GM23248 (cell line): ENCODE data around the gene ZNF681. TPM values are rescaled to one million over a fixed set of nuclear protein-coding genes. Genes with fewer than 3 reads are reported as not detected.

Experiments used
- DNase-seq: peaks from one replicate; pipeline ENCODE4 v3.0.0-alpha.2; 2015
- H2AFZ ChIP-seq: fragments of 200-600 bp; sonication (generic); 2 replicates; pipeline ENCODE4 v1.6.1; 2016; ENCODE audit warnings: antibody characterized with exemption
- H3F3A ChIP-seq: fragments of 200-600 bp; sonication (generic); 2 replicates; pipeline ENCODE4 v1.6.1; 2016; ENCODE audit warnings: mild to moderate bottlenecking, antibody characterized with exemption, mixed run types; ENCODE audit not compliant: insufficient read depth
- H3K27ac ChIP-seq: fragments of 200-600 bp; sonication (generic); 2 replicates; pipeline ENCODE4 v1.5.1; 2016; ENCODE audit warnings: mild to moderate bottlenecking
- H3K27me3 ChIP-seq: fragments of 200-600 bp; sonication (generic); replicated peaks from 2 replicates; pipeline ENCODE4 v1.6.1; 2016; ENCODE audit warnings: mild to moderate bottlenecking; ENCODE audit not compliant: insufficient read depth
- H3K36me3 ChIP-seq: fragments of 200-600 bp; sonication (generic); 2 replicates; pipeline ENCODE4 v1.6.1; 2016; ENCODE audit warnings: low read depth, mild to moderate bottlenecking
- H3K4me1 ChIP-seq: fragments of 200-600 bp; sonication (generic); 2 replicates; pipeline ENCODE4 v1.6.1; 2016; ENCODE audit warnings: mild to moderate bottlenecking; ENCODE audit not compliant: insufficient read depth
- H3K4me2 ChIP-seq: fragments of 200-600 bp; sonication (generic); one replicate; pipeline ENCODE4 v1.6.1; 2016; ENCODE audit warnings: mild to moderate bottlenecking; ENCODE audit not compliant: unreplicated experiment
- H3K4me3 ChIP-seq: fragments of 200-600 bp; sonication (generic); 2 replicates; pipeline ENCODE4 v1.5.1; 2016; ENCODE audit warnings: mild to moderate bottlenecking
- H3K79me2 ChIP-seq: fragments of 200-600 bp; sonication (generic); 2 replicates; pipeline ENCODE4 v1.6.1; 2016; ENCODE audit warnings: mild to moderate bottlenecking; ENCODE audit not compliant: insufficient read depth
- H3K9ac ChIP-seq: fragments of 200-600 bp; sonication (generic); 2 replicates; pipeline ENCODE4 v1.6.1; 2016; ENCODE audit warnings: mild to moderate bottlenecking
- H3K9me2 ChIP-seq: fragments of 200-600 bp; sonication (generic); 2 replicates; pipeline ENCODE4 v1.6.1; 2016; ENCODE audit warnings: mixed run types, mild to moderate bottlenecking, moderate library complexity; ENCODE audit not compliant: insufficient read depth
- H3K9me3 ChIP-seq: fragments of 200-600 bp; sonication (generic); one replicate; pipeline ENCODE4 v1.6.1; 2017; ENCODE audit warnings: low read depth
- H4K20me1 ChIP-seq: fragments of 200-600 bp; sonication (generic); 2 replicates; pipeline ENCODE4 v1.6.0; 2016; ENCODE audit not compliant: insufficient read depth
- EZH2 ChIP-seq: fragments of 200-600 bp; sonication (generic); IDR thresholded peaks from 2 replicates; pipeline ENCODE4 v1.6.1; 2018; ENCODE audit warnings: antibody characterized with exemption, mild to moderate bottlenecking; ENCODE audit not compliant: insufficient read depth, poor library complexity, severe bottlenecking
- EZH2phosphoT487 ChIP-seq: fragments of 200-600 bp; sonication (generic); IDR thresholded peaks from 2 replicates; pipeline ENCODE4 v1.6.1; 2018; ENCODE audit warnings: antibody characterized with exemption, moderate library complexity, mild to moderate bottlenecking, low read depth; ENCODE audit not compliant: insufficient read depth
- WGBS, 2 experiments: methylation state at CpG; one replicate each; pipeline ENCODE4 v1.1.6; 2015 to 2017; ENCODE audit warnings: low lambda C conversion rate in 2 of 2, low coverage in 1 of 2; ENCODE audit errors: missing lambda C conversion rate in 2 of 2; 5-methylcytosine and 5-hydroxymethylcytosine counted together
- in situ Hi-C: fragments of 300-500 bp; cut with MboI; formaldehyde crosslinking; loops from 2 replicates; pipeline ENCODE4 v1.15.0; 2020
- polyA plus RNA-seq: library from polyadenylated mRNA; unstranded; fragments of >200 nt; fragmentation: Nextera tagmentation; extraction: Ambion mirVana; gene quantifications from 2 replicates; pipeline ENCODE4 v1.2.1, GENCODE V29; 2016
- total RNA-seq: library from RNA; depleted of rRNA; stranded (reverse); fragments of >200 nt; shearing (Covaris generic); gene quantifications from 2 replicates; pipeline ENCODE4 v1.2.3, GENCODE V29; 2014

ZNF681 gene
- total and polyA plus RNA-seq, 2 experiments from 2014 or later, result 0.32 to 0.38 TPM

- Histone ChIP-seq H3K4me3 (no peak overlapping the region), H3K79me2 (no peaks in the 10 kb centered on the region), H4K20me1 (no peaks in the 10 kb centered on the region), H2AFZ (no peak overlapping the region), H3K27ac (no peak overlapping the region), H3K9me3 (no peaks in the 10 kb centered on the region), H3F3A (no peaks in the 10 kb centered on the region), H3K9ac (no peak overlapping the region), H3K4me2 (no peak overlapping the region), H3K4me1 (no peaks in the 10 kb centered on the region), H3K36me3 (no peaks in the 10 kb centered on the region), H3K27me3 (no peaks in the 10 kb centered on the region), H3K9me2 (no peaks in the 10 kb centered on the region)
- in situ Hi-C loops, result no loop called here
- no peak for DNase-seq
- no peak for TF ChIP-seq EZH2phosphoT487
- TF ChIP-seq EZH2, result no peak
Observed at GRCh38 chr19:23800868-23801267, 42.2 kb upstream of the ZNF681 start.

GRCh38 chr19:23800271-23800670 lies 41.6 kb upstream of the ZNF681 start:
- 39 to 63% methylated on average over 3 of the region's 3 CpGs for WGBS, 2 experiments
- H3K79me2 ChIP-seq, result no peaks in the 10 kb centered on the region
- H3K4me2 ChIP-seq, result no peak overlapping the region
- in situ Hi-C loops, result no loop called here
- H3K9me3 ChIP-seq, result no peaks in the 10 kb centered on the region
- DNase-seq, result no peak
- H3K9ac ChIP-seq, result no peak overlapping the region
- no peak overlapping the region for H3K4me3 ChIP-seq
- H3K4me1 ChIP-seq, result no peaks in the 10 kb centered on the region
- no peak overlapping the region for H2AFZ ChIP-seq
- no peaks in the 10 kb centered on the region for H4K20me1 ChIP-seq
- H3K27me3 ChIP-seq, result no peaks in the 10 kb centered on the region
- no peak overlapping the region for H3K27ac ChIP-seq
- H3K36me3 ChIP-seq, result no peaks in the 10 kb centered on the region
- no peaks in the 10 kb centered on the region for H3F3A ChIP-seq
- H3K9me2 ChIP-seq, result no peaks in the 10 kb centered on the region
- TF ChIP-seq EZH2phosphoT487 (no peak), EZH2 (no peak)

- TF ChIP-seq EZH2phosphoT487 (no peak), EZH2 (no peak)
- H3K9me2 ChIP-seq, result no peaks in the 10 kb centered on the region
- H3K36me3 ChIP-seq, result no peaks in the 10 kb centered on the region
- no peaks in the 10 kb centered on the region for H3K4me1 ChIP-seq
- H3K4me3 ChIP-seq, result no peak overlapping the region
- H3K79me2 ChIP-seq, result no peaks in the 10 kb centered on the region
- H3K27ac ChIP-seq, result no peak overlapping the region
- no peak overlapping the region for H3K9ac ChIP-seq
- H2AFZ ChIP-seq, result no peak overlapping the region
- no peaks in the 10 kb centered on the region for H3F3A ChIP-seq
- H3K4me2 ChIP-seq, result no peak overlapping the region
- H3K9me3 ChIP-seq, result no peaks in the 10 kb centered on the region
- H3K27me3 ChIP-seq, result no peaks in the 10 kb centered on the region
- in situ Hi-C loops, result no loop called here
- 12 to 22% methylated on average over 3 of the region's 5 CpGs for WGBS, 2 experiments
- H4K20me1 ChIP-seq, result no peaks in the 10 kb centered on the region
- no peak for DNase-seq
Observed at GRCh38 chr19:23799321-23799720, 40.6 kb upstream of the ZNF681 start.

- Histone ChIP-seq H3K27me3 (no peaks in the 10 kb centered on the region), H4K20me1 (no peaks in the 10 kb centered on the region), H3K9ac (no peak overlapping the region), H3K36me3 (no peaks in the 10 kb centered on the region), H3K9me2 (no peaks in the 10 kb centered on the region), H3K4me3 (no peak overlapping the region), H3K79me2 (no peaks in the 10 kb centered on the region), H3K4me1 (no peaks in the 10 kb centered on the region), H3K4me2 (no peak overlapping the region), H3F3A (no peaks in the 10 kb centered on the region), H3K27ac (no peak overlapping the region), H2AFZ (no peak overlapping the region), H3K9me3 (no peaks in the 10 kb centered on the region)
- no peak for DNase-seq
- in situ Hi-C loops, result no loop called here
- TF ChIP-seq EZH2phosphoT487 (no peak), EZH2 (no peak)
Observed at GRCh38 chr19:23795462-23795861, 36.8 kb upstream of the ZNF681 start.

- H3K9ac ChIP-seq, result no peak overlapping the region
- DNase-seq, result no peak
- no peaks in the 10 kb centered on the region for H3K9me3 ChIP-seq
- no peaks in the 10 kb centered on the region for H3K9me2 ChIP-seq
- WGBS, 2 experiments, result 80% methylated on average over 5 of the region's 5 CpGs
- H3F3A ChIP-seq, result no peaks in the 10 kb centered on the region
- no peak overlapping the region for H2AFZ ChIP-seq
- H3K4me2 ChIP-seq, result no peak overlapping the region
- in situ Hi-C loops, result no loop called here
- no peaks in the 10 kb centered on the region for H3K79me2 ChIP-seq
- H4K20me1 ChIP-seq, result no peaks in the 10 kb centered on the region
- no peaks in the 10 kb centered on the region for H3K36me3 ChIP-seq
- no peak overlapping the region for H3K4me3 ChIP-seq
- H3K27ac ChIP-seq, result no peak overlapping the region
- H3K27me3 ChIP-seq, result no peaks in the 10 kb centered on the region
- no peak for TF ChIP-seq EZH2phosphoT487
- TF ChIP-seq EZH2, result no peak
- no peaks in the 10 kb centered on the region for H3K4me1 ChIP-seq
Observed at GRCh38 chr19:23792784-23793183, 34.1 kb upstream of the ZNF681 start.
